Stimulated activated CD4-positive, alpha-beta T cell treated with anti-CD3 and anti-CD28 coated beads, Interleukin-15, amount 100 ng/mL, for 48 hours (primary cell): ENCODE data around the gene RBBP7.

ENCODE experiments used
- DNase-seq, 2 donors: peaks; one replicate each; pipeline ENCODE4 v3.0.0-alpha.2; 2020; ENCODE audit warnings: low read depth in 2 of 2

The RBBP7 gene

DNA sequence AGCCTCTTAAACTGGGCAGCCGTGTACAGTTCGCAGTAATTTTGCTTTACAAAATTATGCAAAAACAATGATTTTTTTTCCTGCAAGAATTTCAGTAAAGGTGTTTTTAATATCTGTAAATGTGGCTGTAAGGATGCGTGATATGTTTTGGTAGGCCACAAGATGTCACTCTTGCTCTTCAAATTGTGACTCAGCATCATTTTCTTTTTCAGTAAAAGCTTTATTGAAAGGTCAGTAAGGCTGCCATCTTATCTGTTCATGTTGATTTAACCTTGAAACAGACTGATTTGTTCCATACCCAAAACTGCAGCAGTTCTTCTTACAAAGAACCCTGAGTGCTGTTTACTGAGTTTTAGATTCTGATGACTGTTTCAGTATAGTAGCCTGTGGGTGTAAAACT, 44.0 kb downstream of the RBBP7 start:
- no peak for DNase-seq

DNA sequence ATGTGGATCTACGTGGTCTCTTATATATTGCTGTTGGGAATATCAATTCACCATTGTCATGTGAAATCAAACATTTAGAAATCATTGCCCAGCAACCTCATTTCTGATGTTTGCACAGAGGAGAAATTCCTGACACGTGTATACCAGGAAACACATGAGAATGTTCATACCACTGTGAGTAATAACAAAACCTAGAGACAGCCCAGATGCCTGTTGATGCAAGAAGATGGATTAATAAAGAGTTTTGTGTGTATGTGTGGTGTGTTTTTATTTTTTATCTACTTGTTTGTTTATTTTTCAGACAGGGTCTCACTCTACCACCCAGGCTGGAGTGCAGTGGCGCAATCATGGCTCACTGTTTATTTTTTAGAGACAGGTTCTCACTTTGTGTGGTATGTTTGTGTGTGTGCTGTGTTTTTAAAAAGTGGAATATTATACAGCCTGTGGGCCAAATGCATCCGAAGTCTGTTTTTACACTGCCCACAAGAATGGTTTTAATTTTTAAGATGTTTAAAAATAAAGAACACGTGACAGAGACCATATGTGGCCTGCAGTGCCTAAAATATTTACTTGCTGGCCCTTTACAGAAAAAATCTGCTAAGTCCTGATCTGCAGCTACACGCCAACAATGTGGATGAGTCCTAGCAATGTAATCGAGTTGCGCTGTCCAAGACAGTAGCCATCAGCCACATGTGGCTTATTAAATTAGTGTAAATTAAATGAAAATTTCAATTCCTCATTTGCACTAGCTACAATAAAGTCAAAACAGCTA, 44.7 kb downstream of the RBBP7 start:
- DNase-seq, result no peak

DNA sequence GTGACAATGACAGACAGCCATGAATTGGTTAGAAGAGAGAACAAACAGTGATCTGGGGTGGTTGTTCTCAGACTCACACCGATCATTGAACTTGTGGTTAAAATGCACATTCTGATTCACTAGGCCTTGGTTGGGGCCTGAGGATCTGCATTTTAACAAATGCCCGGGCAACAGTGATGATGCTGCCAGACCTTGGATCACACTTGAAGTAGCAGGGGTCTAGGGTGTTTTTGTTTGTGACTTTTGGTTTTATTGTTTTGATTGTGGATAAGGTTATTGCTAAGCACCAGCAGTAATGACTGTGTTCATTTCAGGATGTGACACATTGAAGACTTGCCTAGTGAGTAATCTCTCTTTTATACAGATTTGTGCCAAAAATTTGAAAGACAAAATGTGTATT, 47.4 kb downstream of the RBBP7 start:
- DNase-seq, result no peak

DNA sequence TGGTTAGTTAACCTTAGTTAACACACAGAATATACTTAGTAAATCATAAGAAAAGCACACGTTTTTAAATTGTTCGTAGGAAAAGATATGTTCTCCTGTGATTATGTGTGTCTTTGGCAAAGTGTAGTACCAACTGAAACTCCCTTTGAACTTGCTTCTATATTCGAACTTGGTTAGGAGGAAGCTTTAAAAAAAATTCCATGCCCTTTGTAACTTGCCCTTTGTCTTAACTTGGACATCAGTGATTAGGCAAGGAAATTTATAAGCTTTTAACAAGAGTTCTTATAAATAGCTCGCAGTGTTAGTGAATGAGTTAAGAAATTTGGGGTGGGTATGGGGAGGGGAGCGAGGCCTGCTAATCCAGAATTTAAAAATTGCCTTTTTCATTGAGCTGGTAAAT, 50.5 kb downstream of the RBBP7 start:
- no peak for DNase-seq

DNA sequence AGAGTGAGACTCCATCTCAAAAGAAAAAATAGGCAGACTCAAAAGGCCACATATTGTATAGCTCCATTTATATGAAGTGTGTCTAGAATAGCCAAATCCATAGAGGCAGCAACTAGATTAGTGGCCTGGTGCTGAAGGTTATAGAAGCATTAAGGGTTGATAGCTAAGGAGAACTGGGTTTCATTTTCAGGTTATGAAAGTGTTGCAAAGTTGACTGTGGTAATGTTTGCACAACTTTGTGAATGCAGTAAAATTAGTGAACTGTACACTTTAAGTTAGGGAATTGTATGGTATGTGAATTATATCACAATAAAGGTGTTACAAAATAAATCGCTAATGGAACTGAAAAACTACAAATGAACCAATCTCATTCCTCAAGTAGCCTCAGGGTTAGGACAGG, 55.6 kb downstream of the RBBP7 start:
- no peak for DNase-seq

DNA sequence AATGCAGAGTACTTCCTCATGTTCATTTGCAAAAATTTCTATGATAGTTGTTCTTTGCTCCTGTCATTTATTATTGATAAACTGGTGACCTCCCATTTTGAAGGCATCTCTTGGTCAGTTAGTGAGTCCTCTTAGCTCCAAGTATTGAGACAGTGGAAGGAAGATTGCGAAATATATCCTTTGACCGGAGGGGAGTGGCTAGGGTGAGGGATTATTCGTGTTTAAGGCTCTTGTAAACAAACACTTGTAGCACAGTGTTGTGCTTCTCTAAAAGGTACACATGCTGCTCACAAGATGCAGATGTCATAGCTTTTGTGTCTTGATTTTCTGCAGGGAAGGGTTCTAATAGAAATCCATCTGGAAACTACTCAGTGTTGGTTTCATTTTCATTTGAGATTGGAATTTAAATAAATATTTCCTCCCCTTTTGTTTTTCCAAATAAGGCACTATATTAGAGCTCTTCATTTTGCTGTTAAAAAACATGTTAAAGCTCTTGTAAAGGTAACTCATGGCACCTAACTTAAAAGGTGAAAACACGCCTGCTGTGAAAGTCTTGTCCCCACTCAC, 62.1 kb downstream of the RBBP7 start:
- DNase-seq, result no peak

DNA sequence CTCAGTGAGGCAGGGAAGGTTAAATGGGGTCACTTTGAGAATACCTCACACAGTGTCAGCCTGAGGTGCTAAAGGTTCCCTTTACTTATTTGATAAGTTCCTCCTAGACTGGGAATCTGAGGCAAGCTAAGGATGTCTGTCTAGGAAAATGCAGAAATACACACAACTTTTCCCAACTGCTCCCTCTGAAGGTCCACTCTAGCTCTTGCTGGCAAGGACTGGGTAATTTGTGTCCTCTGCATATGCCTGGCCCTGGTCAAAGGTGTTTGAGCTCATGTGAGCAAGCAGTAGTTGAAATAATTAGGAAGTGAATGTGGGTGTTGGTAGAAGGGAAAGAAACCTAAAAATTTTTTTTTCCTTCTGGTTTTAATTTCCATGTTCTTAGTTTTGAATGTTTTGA, 62.6 kb downstream of the RBBP7 start:
- no peak for DNase-seq

DNA sequence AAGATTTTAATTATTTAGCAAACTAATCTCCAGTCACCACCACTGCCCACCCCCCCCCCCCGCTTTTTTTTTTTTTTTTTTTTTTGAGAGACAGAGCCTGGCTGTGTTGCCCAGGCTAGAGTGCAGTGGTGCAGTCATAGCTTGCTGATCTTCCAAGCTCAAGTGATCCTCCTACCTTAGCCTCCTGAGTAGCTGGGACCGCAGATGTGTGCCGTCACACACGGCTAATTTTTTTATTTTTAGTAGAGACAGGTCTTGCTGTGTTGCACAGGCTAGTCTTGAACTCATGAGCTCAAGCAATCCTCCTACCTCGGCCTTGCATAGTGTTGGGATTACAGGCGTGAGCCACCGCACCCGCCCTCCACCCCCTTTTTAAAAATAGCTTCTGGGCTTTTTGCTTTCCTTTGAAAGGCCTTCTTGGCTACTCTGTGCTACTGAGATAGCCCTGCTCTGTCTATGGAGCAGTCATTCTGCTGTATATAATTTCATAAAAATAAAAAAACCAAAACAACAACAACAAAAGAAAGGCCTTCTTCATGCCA, 65.2 kb downstream of the RBBP7 start:
- no peak for DNase-seq

DNA sequence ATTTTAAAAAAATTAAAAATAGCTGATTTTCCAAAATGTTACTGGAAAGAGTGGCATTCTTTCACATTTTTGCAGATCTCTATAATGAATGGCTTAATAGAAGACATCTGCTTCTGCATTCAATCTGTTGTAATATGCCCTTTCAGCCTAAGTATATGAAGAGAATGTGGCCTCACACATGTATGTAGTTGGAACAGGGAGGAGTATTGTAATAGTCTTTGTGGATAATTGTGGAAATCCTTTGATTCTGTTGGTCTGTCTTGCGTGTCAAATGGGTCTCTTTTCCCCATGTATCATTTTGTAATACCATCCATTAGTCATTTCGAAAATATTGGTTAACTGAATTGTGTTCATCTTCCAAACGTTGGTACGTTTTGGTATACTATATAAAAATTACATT, 72.3 kb downstream of the RBBP7 start:
- no peak for DNase-seq

DNA sequence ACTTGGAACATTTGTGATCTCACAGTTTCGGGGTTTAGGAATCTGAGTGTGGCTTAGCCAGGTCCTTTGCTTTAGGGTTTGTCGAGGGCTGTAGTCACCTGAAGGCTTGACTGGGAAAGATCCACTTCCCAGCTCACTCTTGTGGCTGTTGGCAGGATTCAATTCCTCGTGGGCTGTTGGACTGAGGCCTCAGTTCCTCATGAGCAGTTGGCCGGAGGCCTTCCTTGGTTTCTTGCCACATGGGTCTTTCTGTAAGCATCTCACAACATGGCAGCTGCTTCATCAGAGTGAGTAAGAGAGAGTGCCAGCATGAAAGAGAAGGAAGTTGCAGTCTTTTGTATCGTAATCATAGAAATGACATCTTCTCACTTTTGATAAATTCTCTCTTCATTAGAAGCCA, 72.8 kb downstream of the RBBP7 start:
- no peak for DNase-seq

DNA sequence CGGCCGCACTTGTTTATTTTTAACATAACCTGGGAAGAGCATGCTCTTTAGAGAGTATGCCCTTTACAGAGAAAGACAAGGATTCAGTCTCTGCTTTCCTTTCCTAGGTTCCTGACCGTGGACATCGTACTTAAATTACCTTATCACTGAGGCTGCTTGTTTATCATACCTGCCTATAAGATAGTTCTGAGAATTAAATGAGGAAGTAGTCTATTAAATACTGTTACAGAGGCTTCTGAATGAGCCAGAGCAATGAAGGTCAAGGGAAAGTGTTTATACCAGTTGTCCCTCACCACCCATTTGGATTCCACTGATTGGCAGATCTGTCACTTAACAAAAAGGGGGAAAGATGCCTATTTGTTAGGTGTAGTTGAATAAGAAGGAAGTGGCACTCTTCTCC, 73.9 kb downstream of the RBBP7 start:
- no peak for DNase-seq
